ENCODE results near the gene DOK4. TPM values are rescaled to one million over a fixed set of nuclear protein-coding genes. Genes with fewer than 3 reads are reported as not detected.
A peak's percentile ranks its signal among the peaks of the same experiment; 100 is the strongest.

DOK4 gene
- total RNA-seq, 3 donors from 2014 or later (not counting 1 experiment from before 2014, with no cell fraction given): 0.75 to 2.5 (median 1.5) TPM

DNA sequence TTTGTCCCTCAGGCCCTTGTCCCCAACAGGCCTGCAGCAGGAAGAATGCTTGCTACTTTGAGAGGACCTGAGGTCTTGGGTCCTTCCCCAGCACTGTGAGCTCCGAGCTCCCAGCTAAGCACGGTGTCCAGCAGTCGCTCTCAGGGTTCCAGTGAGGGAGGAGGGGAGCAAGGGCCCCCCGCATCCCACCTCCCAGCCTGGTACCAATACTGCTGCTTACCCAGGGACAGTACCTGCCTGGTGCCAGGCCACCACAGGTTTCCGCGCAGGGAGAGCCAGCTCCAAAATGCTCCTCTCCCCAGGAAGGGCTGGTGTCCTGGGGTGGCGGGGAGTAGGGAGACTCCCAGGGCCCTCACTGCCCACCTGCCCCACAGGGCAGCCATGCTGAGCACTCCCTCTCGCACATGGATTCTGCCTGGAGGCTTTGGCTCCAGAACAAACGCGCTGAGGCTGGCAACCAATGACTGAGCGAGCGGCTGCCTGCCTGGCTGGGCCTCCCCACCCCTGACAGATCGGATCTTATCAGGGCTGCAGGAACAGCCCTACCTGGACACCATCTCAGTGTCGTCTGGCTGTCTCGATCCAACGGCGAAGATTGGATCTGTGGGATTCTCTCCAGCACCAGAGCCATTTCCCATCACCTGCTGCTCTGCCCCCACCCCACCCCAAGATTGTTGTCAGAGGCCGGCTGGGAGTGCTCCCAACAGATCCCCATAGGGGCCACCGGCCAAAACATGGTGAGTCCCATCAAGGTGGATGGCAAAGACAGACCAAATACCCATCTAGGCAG lies 2.4 kb downstream of the DOK4 start:
- intact Hi-C loops (cut with micrococcal nuclease): no loop called here
- H3K4me3 Mint-ChIP-seq: no peak overlapping the region
- H3K27me3 ChIP-seq (ENCODE audit: control insufficient read depth, insufficient read depth, low read length): no peaks in the 10 kb centered on the region

DNA sequence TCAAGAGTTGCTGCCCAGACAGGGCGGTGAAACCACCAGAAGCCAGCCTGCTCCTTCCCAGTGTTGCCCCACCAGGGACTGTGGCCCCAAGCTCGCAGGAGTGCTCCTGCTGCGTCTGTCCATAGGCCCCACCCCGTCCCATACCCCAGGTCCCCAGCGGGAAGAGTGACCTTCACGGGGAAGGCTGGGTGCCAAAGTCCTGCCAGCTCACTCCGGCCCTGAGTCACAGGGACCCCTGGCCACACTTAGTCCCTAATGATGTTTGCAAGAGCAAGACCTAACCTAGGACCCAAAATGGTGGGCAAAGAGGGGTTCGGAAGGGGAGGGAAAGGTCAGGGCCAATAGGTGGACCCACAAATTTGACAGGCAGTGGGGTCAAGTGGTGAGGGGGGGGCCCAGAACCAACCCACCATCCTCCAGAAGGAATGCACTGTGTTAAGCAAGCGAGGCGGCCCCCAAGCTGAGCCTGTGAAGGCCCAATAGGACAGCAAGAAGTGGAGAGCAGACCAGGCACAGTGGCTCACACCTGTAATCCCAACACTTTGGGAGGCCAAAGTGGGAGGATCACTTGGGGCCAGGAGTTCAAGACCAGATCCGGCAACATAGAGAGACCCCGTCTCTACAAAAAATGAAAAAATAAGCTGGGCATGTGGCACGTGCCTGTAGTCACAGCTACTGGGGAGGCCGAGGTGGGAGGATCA lies 3.3 kb downstream of the DOK4 start:
- H3K36me3 ChIP-seq (ENCODE audit: control insufficient read depth, insufficient read depth, low read length): no peaks in the 10 kb centered on the region
- no peak overlapping the region for H3K4me3 Mint-ChIP-seq
- peaks cover 23 to 46% of the 10 kb centered on the region in 2 donors for H3K4me1 Mint-ChIP-seq

More for the DNA sequence above, 2.4 kb downstream of the DOK4 start:
- Histone ChIP-seq H3K4me3 (ENCODE audit: low read length) (no peak overlapping the region), H3K9me3 (ENCODE audit: control insufficient read depth, insufficient read depth, low read length) (no peaks in the 10 kb centered on the region), H3K36me3 (ENCODE audit: control insufficient read depth, insufficient read depth, low read length) (no peaks in the 10 kb centered on the region), H3K27ac (ENCODE audit: low read length) (no peak overlapping the region), H3K4me1 (ENCODE audit: control insufficient read depth, insufficient read depth, low read length) (peaks cover 31% of the 10 kb centered on the region)
- no peak for DNase-seq
- Mint-ChIP-seq H3K27ac (peak overlapping the region in 1 of 2 donors; percentile 57), H3K9me3 (no peaks in the 10 kb centered on the region), H3K36me3 (no peaks in the 10 kb centered on the region), H3K27me3 (ENCODE audit: low read depth in 2 of 2) (peaks cover 0 to 3% of the 10 kb centered on the region in 2 donors), H3K4me1 (peaks cover 18 to 40% of the 10 kb centered on the region in 2 donors)
- ATAC-seq: no peak
- WGBS (ENCODE audit: insufficient coverage): 96% methylated on average over 18 of the region's 19 CpGs
- TF ChIP-seq, protein P1, sequence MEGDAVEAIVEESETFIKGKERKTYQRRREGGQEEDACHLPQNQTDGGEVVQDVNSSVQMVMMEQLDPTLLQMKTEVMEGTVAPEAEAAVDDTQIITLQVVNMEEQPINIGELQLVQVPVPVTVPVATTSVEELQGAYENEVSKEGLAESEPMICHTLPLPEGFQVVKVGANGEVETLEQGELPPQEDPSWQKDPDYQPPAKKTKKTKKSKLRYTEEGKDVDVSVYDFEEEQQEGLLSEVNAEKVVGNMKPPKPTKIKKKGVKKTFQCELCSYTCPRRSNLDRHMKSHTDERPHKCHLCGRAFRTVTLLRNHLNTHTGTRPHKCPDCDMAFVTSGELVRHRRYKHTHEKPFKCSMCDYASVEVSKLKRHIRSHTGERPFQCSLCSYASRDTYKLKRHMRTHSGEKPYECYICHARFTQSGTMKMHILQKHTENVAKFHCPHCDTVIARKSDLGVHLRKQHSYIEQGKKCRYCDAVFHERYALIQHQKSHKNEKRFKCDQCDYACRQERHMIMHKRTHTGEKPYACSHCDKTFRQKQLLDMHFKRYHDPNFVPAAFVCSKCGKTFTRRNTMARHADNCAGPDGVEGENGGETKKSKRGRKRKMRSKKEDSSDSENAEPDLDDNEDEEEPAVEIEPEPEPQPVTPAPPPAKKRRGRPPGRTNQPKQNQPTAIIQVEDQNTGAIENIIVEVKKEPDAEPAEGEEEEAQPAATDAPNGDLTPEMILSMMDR (IDR thresholded peaks at IDR 0.05): no peak

DNA sequence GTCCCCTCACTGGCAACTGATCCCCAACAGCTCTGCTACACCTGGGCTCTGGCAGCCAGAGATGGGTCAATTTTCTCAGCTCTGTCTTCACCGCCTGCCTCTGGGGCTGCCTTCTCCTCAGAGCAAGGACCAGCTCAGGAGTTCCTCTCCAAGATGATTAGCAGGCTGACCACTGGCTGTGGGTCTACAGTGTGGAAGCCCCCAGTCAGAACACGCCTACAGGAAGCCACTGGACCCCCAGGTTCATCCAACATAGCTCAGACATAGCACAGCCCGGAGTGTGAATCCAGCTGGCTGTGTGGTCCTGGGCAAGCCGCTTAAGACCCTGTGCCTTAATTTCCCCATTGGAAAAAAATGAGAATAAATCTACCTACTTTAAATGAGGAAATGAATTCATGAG lies 4.9 kb downstream of the DOK4 start:
- no peak overlapping the region for H3K4me3 ChIP-seq (ENCODE audit: low read length)
- H3K9me3 Mint-ChIP-seq: no peaks in the 10 kb centered on the region
- DNase-seq (no peak), ATAC-seq (no peak)
- no peak overlapping the region for H3K27ac Mint-ChIP-seq
- intact Hi-C loops (cut with micrococcal nuclease): no loop called here
- H3K4me1 Mint-ChIP-seq: peaks cover 22 to 40% of the 10 kb centered on the region in 2 donors
- no peak overlapping the region for H3K4me3 Mint-ChIP-seq
- H3K9me3 ChIP-seq (ENCODE audit: control insufficient read depth, insufficient read depth, low read length): no peaks in the 10 kb centered on the region
- H3K36me3 Mint-ChIP-seq: no peaks in the 10 kb centered on the region
- peaks cover 40% of the 10 kb centered on the region for H3K4me1 ChIP-seq (ENCODE audit: control insufficient read depth, insufficient read depth, low read length)
- H3K27me3 ChIP-seq (ENCODE audit: control insufficient read depth, insufficient read depth, low read length): no peaks in the 10 kb centered on the region
- TF ChIP-seq, protein P1 (IDR thresholded peaks at IDR 0.05): no peak
- no peaks in the 10 kb centered on the region for H3K36me3 ChIP-seq (ENCODE audit: control insufficient read depth, insufficient read depth, low read length)
- H3K27me3 Mint-ChIP-seq (ENCODE audit: low read depth in 2 of 2): peaks cover 0 to 3% of the 10 kb centered on the region in 2 donors
- WGBS (ENCODE audit: insufficient coverage): 92% methylated on average over 4 of the region's 4 CpGs
- no peak overlapping the region for H3K27ac ChIP-seq (ENCODE audit: low read length)

More for the DNA sequence above, 3.3 kb downstream of the DOK4 start:
- H3K27me3 Mint-ChIP-seq (ENCODE audit: low read depth in 2 of 2): peaks cover 0 to 3% of the 10 kb centered on the region in 2 donors
- TF ChIP-seq, protein P1 (IDR thresholded peaks at IDR 0.05): no peak
- H3K27me3 ChIP-seq (ENCODE audit: control insufficient read depth, insufficient read depth, low read length): no peaks in the 10 kb centered on the region
- 96% methylated on average over 14 of the region's 14 CpGs for WGBS (ENCODE audit: insufficient coverage)
- no peak for DNase-seq
- H3K27ac Mint-ChIP-seq: no peak overlapping the region
- H3K4me1 ChIP-seq (ENCODE audit: control insufficient read depth, insufficient read depth, low read length): peaks cover 39% of the 10 kb centered on the region
- no peaks in the 10 kb centered on the region for H3K36me3 Mint-ChIP-seq
- no peaks in the 10 kb centered on the region for H3K9me3 ChIP-seq (ENCODE audit: control insufficient read depth, insufficient read depth, low read length)
- intact Hi-C loops (cut with micrococcal nuclease): no loop called here
- ATAC-seq: no peak
- H3K9me3 Mint-ChIP-seq: no peaks in the 10 kb centered on the region
- no peak overlapping the region for H3K4me3 ChIP-seq (ENCODE audit: low read length)
- H3K27ac ChIP-seq (ENCODE audit: low read length): no peak overlapping the region

Data from natural killer cell (primary cell).